K562 (cell line): Measurements from ENCODE around the gene ANKRD60. TPM values are rescaled to one million over a fixed set of nuclear protein-coding genes. Genes with fewer than 3 reads are reported as not detected.

ENCODE experiments used
- BCOR ChIP-seq: fragments of 450-650 bp; IDR thresholded peaks from 2 replicates; pipeline ENCODE4 v1.6.1; 2016
- CAMTA2 ChIP-seq: fragments of 250-450 bp; sonication (Bioruptor Pico); conservative IDR thresholded peaks from 2 replicates; pipeline ENCODE4 v1.5.1; 2022
- DNMT1 ChIP-seq: fragments of 450-650 bp; IDR thresholded peaks from 2 replicates; pipeline ENCODE4 v1.6.1; 2016; ENCODE audit warnings: antibody characterized with exemption, mild to moderate bottlenecking
- ESRRB ChIP-seq: fragments of 250-450 bp; sonication (Bioruptor Pico); IDR thresholded peaks from 2 replicates; pipeline ENCODE4 v1.5.0; 2020; ENCODE audit warnings: mild to moderate bottlenecking, moderate library complexity, borderline replicate concordance
- JUNB ChIP-seq: fragments of 450-650 bp; formaldehyde crosslinking; conservative IDR thresholded peaks from 2 replicates; pipeline ENCODE4 v1.4.0; 2020; ENCODE audit warnings: mild to moderate bottlenecking
- JUND ChIP-seq, 2 experiments: IDR thresholded peaks; 2 replicates in 1 of 2; 3 replicates in 1 of 2; pipeline ENCODE4 v1.6.1; 2011; ENCODE audit warnings: borderline replicate concordance in 2 of 2, low read depth in 2 of 2, low read length in 2 of 2, improper control_type of control experiment in 1 of 2, missing biosample characterization in 1 of 2, missing genetic modification characterization in 1 of 2, missing genetic modification reagents in 1 of 2
- KLF16 ChIP-seq: IDR thresholded peaks from 2 replicates; pipeline ENCODE4 v1.6.1; 2016; ENCODE audit warnings: antibody characterized with exemption
- MCM7 ChIP-seq, 2 experiments: fragments of 450-650 bp; IDR thresholded peaks; 2 replicates each; pipeline ENCODE4 v1.6.1; 2016 to 2018
- MECOM ChIP-seq: fragments of 250-450 bp; sonication (Bioruptor Pico); IDR thresholded peaks from 2 replicates; pipeline ENCODE4 v1.8.0; 2022; ENCODE audit warnings: inconsistent platforms
- MED1 ChIP-seq: sonication (generic); formaldehyde crosslinking; IDR thresholded peaks from 2 replicates; pipeline ENCODE4 v1.8.1; 2023; ENCODE audit warnings: missing genetic modification reagents, borderline replicate concordance
- NCOA4 ChIP-seq: fragments of 450-650 bp; IDR thresholded peaks from 2 replicates; pipeline ENCODE4 v1.6.1; 2018; ENCODE audit warnings: mild to moderate bottlenecking; ENCODE audit not compliant: partially characterized antibody
- RBM22 ChIP-seq: fragments of 200-400 bp; formaldehyde crosslinking; IDR thresholded peaks from 2 replicates; pipeline ENCODE4 v1.6.1; 2018; ENCODE audit warnings: low read length, low read depth; ENCODE audit not compliant: poor library complexity, severe bottlenecking
- RBM25 ChIP-seq: fragments of 200-400 bp; formaldehyde crosslinking; IDR thresholded peaks from 2 replicates; pipeline ENCODE4 v1.6.1; 2018; ENCODE audit warnings: low read length, low read depth, moderate library complexity; ENCODE audit not compliant: severe bottlenecking
- RBM39 ChIP-seq: fragments of 200-400 bp; formaldehyde crosslinking; optimal IDR thresholded peaks from 2 replicates; pipeline ENCODE3; 2018; ENCODE audit warnings: low read depth, low read length
- RNF219 ChIP-seq: fragments of 250-450 bp; sonication (Bioruptor Pico); IDR thresholded peaks from 2 replicates; pipeline ENCODE4 v1.5.0; 2022; ENCODE audit warnings: mild to moderate bottlenecking
- RUNX1 ChIP-seq: sonication (generic); IDR thresholded peaks from 2 replicates; pipeline ENCODE4 v1.6.1; 2016; ENCODE audit warnings: antibody characterized with exemption, low read depth
- SMARCA5 ChIP-seq: fragments of 450-650 bp; IDR thresholded peaks from 2 replicates; pipeline ENCODE4 v1.6.1; 2016
- SRSF7 ChIP-seq: fragments of 200-400 bp; formaldehyde crosslinking; optimal IDR thresholded peaks from 2 replicates; pipeline ENCODE3; 2017; ENCODE audit warnings: mild to moderate bottlenecking, low read depth, low read length
- TBP ChIP-seq: optimal IDR thresholded peaks from 2 replicates; pipeline ENCODE3; 2011; ENCODE audit warnings: low read depth, low read length, improper control_type of control experiment
- TCFL5 ChIP-seq: fragments of 250-450 bp; sonication (Bioruptor Pico); conservative IDR thresholded peaks from 2 replicates; pipeline ENCODE4 v1.6.1; 2021; ENCODE audit warnings: mild to moderate bottlenecking, moderate library complexity, matching md5 sums
- U2AF2 ChIP-seq: fragments of 200-400 bp; formaldehyde crosslinking; optimal IDR thresholded peaks from 2 replicates; pipeline ENCODE3; 2017; ENCODE audit warnings: low read depth, mild to moderate bottlenecking, low read length
- ZNF239 ChIP-seq: fragments of 250-450 bp; sonication (Bioruptor Pico); IDR thresholded peaks from 2 replicates; pipeline ENCODE4 v1.4.0; 2020; ENCODE audit warnings: mild to moderate bottlenecking
- ZNF3 ChIP-seq: fragments of 250-450 bp; sonication (Bioruptor Pico); IDR thresholded peaks from 2 replicates; pipeline ENCODE4 v1.5.0; 2021; ENCODE audit warnings: mild to moderate bottlenecking, moderate library complexity
- ZNF785 ChIP-seq: fragments of 250-450 bp; sonication (Bioruptor Pico); IDR thresholded peaks from 2 replicates; pipeline ENCODE4 v1.4.0; 2020; ENCODE audit warnings: mild to moderate bottlenecking
- polyA plus RNA-seq, 8 experiments: library from polyadenylated mRNA; depleted of rRNA in 4 of 8; stranded (reverse) in 5 of 8; unstranded in 3 of 8; fragments of >200 nt; fragmentation: Nextera tagmentation in 2 of 8; fragmentation: Illumina TruSeq in 1 of 8; extraction: Ambion mirVana in 2 of 8; extraction: Trizol in 1 of 8; gene quantifications; 2 replicates each; pipeline versions ENCODE4 v1.2.1 to v1.2.3, GENCODE V29; 2011 to 2014; ENCODE audit warnings: inconsistent platforms in 1 of 8, missing spikeins in 1 of 8
- total RNA-seq, 7 experiments: library from RNA; depleted of rRNA in 6 of 7; stranded (reverse); fragments of >200 nt in 6 of 7; fragmentation: Illumina TruSeq in 2 of 7; extraction: Trizol in 2 of 7; gene quantifications; 2 replicates each; pipeline versions ENCODE4 v1.2.1 to v1.2.3, GENCODE V29; 2011 to 2021; ENCODE audit warnings: low replicate concordance in 1 of 7
- TF ChIP-seq, protein P1 (sequence below): fragments of 450-650 bp; IDR thresholded peaks from 2 replicates; pipeline ENCODE4 v1.6.1; 2016; ENCODE audit warnings: borderline replicate concordance
- TF ChIP-seq, protein P2 (sequence below), 3 experiments: IDR thresholded peaks in 2 of 3; conservative IDR thresholded peaks in 1 of 3; 2 replicates each; pipeline ENCODE4 v1.5.1; 2011 to 2012; ENCODE audit warnings: low read length in 3 of 3, mild to moderate bottlenecking in 3 of 3, control low read depth in 2 of 3, improper control_type of control experiment in 1 of 3, inconsistent platforms in 1 of 3, low read depth in 1 of 3, mixed read lengths in 1 of 3, moderate library complexity in 1 of 3; ENCODE audit not compliant: insufficient read depth in 2 of 3

The ANKRD60 gene
- total and polyA plus RNA-seq, 9 of the 15 experiments (the other 6 are each of a cell fraction or from before 2014, with no cell fraction given), result not detected

- TF ChIP-seq ESRRB (CRISPR knock-in tag) (no peak), TBP (no peak), NCOA4 (no peak), MED1 (CRISPR knock-in tag) (no peak), SMARCA5 (peak; percentile 60; the same call in 1 of the 2 replicates), KLF16 (no peak), RBM39 (no peak), U2AF2 (no peak), JUNB (CRISPR knock-in tag) (no peak), ZNF785 (CRISPR knock-in tag) (no peak), JUND (IDR thresholded peaks at IDR 0.05; ENCODE audit: borderline replicate concordance, low read depth, low read length) (peak; percentile 31; the same call in 1 of the 2 replicates), JUND (tag; IDR thresholded peaks at IDR 0.05; ENCODE audit: borderline replicate concordance, low read depth, low read length) (no peak), RNF219 (CRISPR knock-in tag) (no peak), MCM7 (IDR thresholded peaks at IDR 0.05) (no peak), DNMT1 (no peak), TCFL5 (CRISPR knock-in tag) (no peak), RBM22 (no peak), BCOR (peak; percentile 72; the same call in 1 of the 2 replicates), RBM25 (peak; percentile 88), ZNF3 (CRISPR knock-in tag) (no peak), CAMTA2 (CRISPR knock-in tag) (no peak), SRSF7 (no peak), ZNF239 (CRISPR knock-in tag) (no peak), MECOM (CRISPR knock-in tag) (no peak), RUNX1 (no peak)
- TF ChIP-seq, protein P1, sequence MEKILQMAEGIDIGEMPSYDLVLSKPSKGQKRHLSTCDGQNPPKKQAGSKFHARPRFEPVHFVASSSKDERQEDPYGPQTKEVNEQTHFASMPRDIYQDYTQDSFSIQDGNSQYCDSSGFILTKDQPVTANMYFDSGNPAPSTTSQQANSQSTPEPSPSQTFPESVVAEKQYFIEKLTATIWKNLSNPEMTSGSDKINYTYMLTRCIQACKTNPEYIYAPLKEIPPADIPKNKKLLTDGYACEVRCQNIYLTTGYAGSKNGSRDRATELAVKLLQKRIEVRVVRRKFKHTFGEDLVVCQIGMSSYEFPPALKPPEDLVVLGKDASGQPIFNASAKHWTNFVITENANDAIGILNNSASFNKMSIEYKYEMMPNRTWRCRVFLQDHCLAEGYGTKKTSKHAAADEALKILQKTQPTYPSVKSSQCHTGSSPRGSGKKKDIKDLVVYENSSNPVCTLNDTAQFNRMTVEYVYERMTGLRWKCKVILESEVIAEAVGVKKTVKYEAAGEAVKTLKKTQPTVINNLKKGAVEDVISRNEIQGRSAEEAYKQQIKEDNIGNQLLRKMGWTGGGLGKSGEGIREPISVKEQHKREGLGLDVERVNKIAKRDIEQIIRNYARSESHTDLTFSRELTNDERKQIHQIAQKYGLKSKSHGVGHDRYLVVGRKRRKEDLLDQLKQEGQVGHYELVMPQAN, result no peak
- TF ChIP-seq, protein P2, sequence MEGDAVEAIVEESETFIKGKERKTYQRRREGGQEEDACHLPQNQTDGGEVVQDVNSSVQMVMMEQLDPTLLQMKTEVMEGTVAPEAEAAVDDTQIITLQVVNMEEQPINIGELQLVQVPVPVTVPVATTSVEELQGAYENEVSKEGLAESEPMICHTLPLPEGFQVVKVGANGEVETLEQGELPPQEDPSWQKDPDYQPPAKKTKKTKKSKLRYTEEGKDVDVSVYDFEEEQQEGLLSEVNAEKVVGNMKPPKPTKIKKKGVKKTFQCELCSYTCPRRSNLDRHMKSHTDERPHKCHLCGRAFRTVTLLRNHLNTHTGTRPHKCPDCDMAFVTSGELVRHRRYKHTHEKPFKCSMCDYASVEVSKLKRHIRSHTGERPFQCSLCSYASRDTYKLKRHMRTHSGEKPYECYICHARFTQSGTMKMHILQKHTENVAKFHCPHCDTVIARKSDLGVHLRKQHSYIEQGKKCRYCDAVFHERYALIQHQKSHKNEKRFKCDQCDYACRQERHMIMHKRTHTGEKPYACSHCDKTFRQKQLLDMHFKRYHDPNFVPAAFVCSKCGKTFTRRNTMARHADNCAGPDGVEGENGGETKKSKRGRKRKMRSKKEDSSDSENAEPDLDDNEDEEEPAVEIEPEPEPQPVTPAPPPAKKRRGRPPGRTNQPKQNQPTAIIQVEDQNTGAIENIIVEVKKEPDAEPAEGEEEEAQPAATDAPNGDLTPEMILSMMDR (IDR thresholded peaks at IDR 0.05 in 2 of 3, conservative IDR thresholded peaks at IDR 0.05 in 1 of 3; ENCODE audit: insufficient read depth in 2 of 3, low read depth in 1 of 3, low read length in 3 of 3), result peak; percentile 83 to 96 (median 84)
These were observed 5.6 kb upstream of the ANKRD60 start (continued) for GRCh38 chr20:58233881-58234528.
